GM12864 (cell line): ENCODE results near the gene SOSTDC1.
"Not testable (repeated sequence)": the region's sequence is repeated elsewhere in the genome, so short reads cannot be mapped to it uniquely, and the experiment has no call there.

ENCODE experiments used
- DNase-seq: peaks from one replicate; pipeline ENCODE4 v3.0.0-alpha.2; 2011; ENCODE audit warnings: low read depth
- H3K4me3 ChIP-seq: 2 replicates; pipeline ENCODE4 v1.5.1; 2011; ENCODE audit warnings: mild to moderate bottlenecking, low read depth, low read length, control low read depth
- CTCF ChIP-seq: IDR thresholded peaks from 2 replicates; pipeline ENCODE4 v1.5.1; 2011; ENCODE audit warnings: low read depth, mild to moderate bottlenecking, moderate library complexity, low read length, control low read depth, inconsistent platforms; ENCODE audit errors: missing control alignments

Gene SOSTDC1

GRCh38 chr7:16446508-16446907, 19.0 kb downstream of the SOSTDC1 start:
- H3K4me3 ChIP-seq = no peak overlapping the region
- no peak for TF ChIP-seq CTCF
- no peak for DNase-seq

- H3K4me3 ChIP-seq, DNase-seq: not testable (repeated sequence)
Observed at GRCh38 chr7:16443871-16444270, 21.7 kb downstream of the SOSTDC1 start.

- H3K4me3 ChIP-seq = no peak overlapping the region
- DNase-seq = no peak
- no peak for TF ChIP-seq CTCF
Observed at GRCh38 chr7:16438988-16439387, 26.6 kb downstream of the SOSTDC1 start.

- TF ChIP-seq CTCF = no peak
- no peak for DNase-seq
- no peak overlapping the region for H3K4me3 ChIP-seq
Observed at GRCh38 chr7:16436306-16436705, 29.2 kb downstream of the SOSTDC1 start.

- DNase-seq = no peak
- no peak for TF ChIP-seq CTCF
- no peak overlapping the region for H3K4me3 ChIP-seq
Observed at GRCh38 chr7:16433568-16434122, 31.9 kb downstream of the SOSTDC1 start.

- no peak overlapping the region for H3K4me3 ChIP-seq
- TF ChIP-seq CTCF = no peak
- DNase-seq = no peak
Observed at GRCh38 chr7:16432425-16432731, 33.2 kb downstream of the SOSTDC1 start.

GRCh38 chr7:16431646-16432424, 33.7 kb downstream of the SOSTDC1 start:
- no peak for DNase-seq
- no peak overlapping the region for H3K4me3 ChIP-seq

More at GRCh38 chr7:16431646-16432424, 33.7 kb downstream of the SOSTDC1 start:
- TF ChIP-seq CTCF = peak; percentile 26
